Measurements from ENCODE around the gene PANK4. TPM values are rescaled to one million over a fixed set of nuclear protein-coding genes. Genes with fewer than 3 reads are reported as not detected.

Gene PANK4
- total RNA-seq, 1 experiment from 2014 or later: 45.6 TPM

DNA sequence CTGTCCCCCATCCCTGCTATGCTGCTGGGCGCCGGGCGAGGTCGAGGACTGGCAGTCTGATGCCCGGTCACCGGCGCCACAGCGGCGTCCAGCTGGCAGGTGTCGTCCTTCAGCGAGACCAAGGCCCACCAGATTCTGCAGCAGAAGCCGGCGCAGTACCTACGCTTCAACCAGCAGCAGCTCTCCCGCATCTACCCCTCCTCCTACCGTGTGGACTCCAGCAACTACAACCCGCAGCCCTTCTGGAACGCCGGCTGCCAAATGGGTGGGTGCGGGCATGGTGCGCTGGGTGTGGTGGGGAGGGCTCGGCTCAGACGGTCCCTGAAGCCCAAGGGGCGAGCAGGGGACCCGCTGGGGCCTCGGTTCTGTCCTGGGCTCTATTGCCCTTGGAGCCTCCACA, 29.6 kb downstream of the PANK4 start:
- H3K9me3 ChIP-seq (ENCODE audit: low read depth, low read length, poor library complexity, severe bottlenecking): no peaks in the 10 kb centered on the region
- DNase-seq (ENCODE audit: low spot score): no peak
- H3K36me3 ChIP-seq (ENCODE audit: insufficient read depth, low read length, poor library complexity, severe bottlenecking): no peaks in the 10 kb centered on the region
- intact Hi-C loops (cut with micrococcal nuclease; ENCODE audit: unreplicated experiment): no loop called here
- CTCF ChIA-PET: no interaction called here
- no TSS peak for BruUV-seq (replicated peaks)
- H3K4me1 ChIP-seq (ENCODE audit: insufficient read depth, low read length, poor library complexity, severe bottlenecking): no peaks in the 10 kb centered on the region
- no peak for TF ChIP-seq EZH2 (IDR thresholded peaks at IDR 0.05; ENCODE audit: borderline replicate concordance, low read depth, low read length, poor library complexity, severe bottlenecking)
- TF ChIP-seq, protein P1, sequence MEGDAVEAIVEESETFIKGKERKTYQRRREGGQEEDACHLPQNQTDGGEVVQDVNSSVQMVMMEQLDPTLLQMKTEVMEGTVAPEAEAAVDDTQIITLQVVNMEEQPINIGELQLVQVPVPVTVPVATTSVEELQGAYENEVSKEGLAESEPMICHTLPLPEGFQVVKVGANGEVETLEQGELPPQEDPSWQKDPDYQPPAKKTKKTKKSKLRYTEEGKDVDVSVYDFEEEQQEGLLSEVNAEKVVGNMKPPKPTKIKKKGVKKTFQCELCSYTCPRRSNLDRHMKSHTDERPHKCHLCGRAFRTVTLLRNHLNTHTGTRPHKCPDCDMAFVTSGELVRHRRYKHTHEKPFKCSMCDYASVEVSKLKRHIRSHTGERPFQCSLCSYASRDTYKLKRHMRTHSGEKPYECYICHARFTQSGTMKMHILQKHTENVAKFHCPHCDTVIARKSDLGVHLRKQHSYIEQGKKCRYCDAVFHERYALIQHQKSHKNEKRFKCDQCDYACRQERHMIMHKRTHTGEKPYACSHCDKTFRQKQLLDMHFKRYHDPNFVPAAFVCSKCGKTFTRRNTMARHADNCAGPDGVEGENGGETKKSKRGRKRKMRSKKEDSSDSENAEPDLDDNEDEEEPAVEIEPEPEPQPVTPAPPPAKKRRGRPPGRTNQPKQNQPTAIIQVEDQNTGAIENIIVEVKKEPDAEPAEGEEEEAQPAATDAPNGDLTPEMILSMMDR (conservative IDR thresholded peaks at IDR 0.05; ENCODE audit: low read depth, low read length): no peak
- POLR2A ChIA-PET (ENCODE audit: low non-redundant PET): no interaction called here
- no peaks in the 10 kb centered on the region for H3K27me3 ChIP-seq (replicated peaks; ENCODE audit: insufficient read depth, low read depth, low read length, poor library complexity)
- no peak overlapping the region for H3K4me3 ChIP-seq (ENCODE audit: low read depth, low read length, poor library complexity, severe bottlenecking)
- H3K27ac ChIP-seq (ENCODE audit: low read depth, low read length, poor library complexity, severe bottlenecking): no peak overlapping the region

DNA sequence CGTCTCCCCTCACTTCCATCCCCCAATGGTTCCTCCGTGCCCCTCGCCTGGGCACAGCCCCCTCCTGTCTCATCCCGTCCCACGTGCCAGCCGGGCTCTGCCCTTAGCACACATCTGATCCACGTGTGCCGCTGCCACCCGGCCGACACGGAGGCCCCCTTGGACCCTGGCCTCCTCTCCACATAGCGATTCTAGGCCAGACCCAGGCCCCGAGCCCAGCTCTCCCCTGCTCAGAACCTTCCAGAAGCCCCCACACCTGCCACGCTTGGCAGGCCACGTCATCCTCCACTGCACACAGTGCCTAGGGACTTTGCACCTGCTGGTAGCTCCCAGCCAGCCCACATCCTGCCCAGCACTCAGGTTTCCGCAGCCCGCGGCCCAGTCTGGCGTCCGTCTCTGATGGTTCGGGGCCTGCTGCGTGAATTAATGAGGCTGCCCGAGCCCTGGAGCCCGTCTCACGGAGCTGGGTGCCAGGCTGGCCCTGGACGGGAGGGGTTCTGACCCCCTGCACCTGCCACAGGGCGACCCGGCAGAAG, 30.2 kb downstream of the PANK4 start:
- no peak for TF ChIP-seq EZH2 (IDR thresholded peaks at IDR 0.05; ENCODE audit: borderline replicate concordance, low read depth, low read length, poor library complexity, severe bottlenecking)
- TF ChIP-seq, protein P1 (conservative IDR thresholded peaks at IDR 0.05; ENCODE audit: low read depth, low read length): no peak
- ChIA-PET CTCF (no interaction called here), POLR2A (ENCODE audit: low non-redundant PET) (no interaction called here)
- Histone ChIP-seq H3K27me3 (replicated peaks; ENCODE audit: insufficient read depth, low read depth, low read length, poor library complexity) (no peaks in the 10 kb centered on the region), H3K36me3 (ENCODE audit: insufficient read depth, low read length, poor library complexity, severe bottlenecking) (no peaks in the 10 kb centered on the region), H3K9me3 (ENCODE audit: low read depth, low read length, poor library complexity, severe bottlenecking) (no peaks in the 10 kb centered on the region), H3K4me3 (ENCODE audit: low read depth, low read length, poor library complexity, severe bottlenecking) (no peak overlapping the region), H3K4me1 (ENCODE audit: insufficient read depth, low read length, poor library complexity, severe bottlenecking) (no peaks in the 10 kb centered on the region), H3K27ac (ENCODE audit: low read depth, low read length, poor library complexity, severe bottlenecking) (no peak overlapping the region)
- intact Hi-C loops (cut with micrococcal nuclease; ENCODE audit: unreplicated experiment): no loop called here
- no TSS peak for BruUV-seq (replicated peaks)
- no peak for DNase-seq (ENCODE audit: low spot score)

GRCh38 chr1:2495546-2495945, 30.9 kb downstream of the PANK4 start:
- intact Hi-C loops (cut with micrococcal nuclease; ENCODE audit: unreplicated experiment): no loop called here
- Histone ChIP-seq H3K4me1 (ENCODE audit: insufficient read depth, low read length, poor library complexity, severe bottlenecking) (no peaks in the 10 kb centered on the region), H3K4me3 (ENCODE audit: low read depth, low read length, poor library complexity, severe bottlenecking) (no peak overlapping the region), H3K27me3 (replicated peaks; ENCODE audit: insufficient read depth, low read depth, low read length, poor library complexity) (no peaks in the 10 kb centered on the region), H3K9me3 (ENCODE audit: low read depth, low read length, poor library complexity, severe bottlenecking) (no peaks in the 10 kb centered on the region), H3K36me3 (ENCODE audit: insufficient read depth, low read length, poor library complexity, severe bottlenecking) (no peaks in the 10 kb centered on the region), H3K27ac (ENCODE audit: low read depth, low read length, poor library complexity, severe bottlenecking) (no peak overlapping the region)
- ChIA-PET POLR2A (ENCODE audit: low non-redundant PET) (no interaction called here), CTCF (no interaction called here)
- TF ChIP-seq EZH2 (IDR thresholded peaks at IDR 0.05; ENCODE audit: borderline replicate concordance, low read depth, low read length, poor library complexity, severe bottlenecking): no peak
- no peak for DNase-seq (ENCODE audit: low spot score)
- no TSS peak for BruUV-seq (replicated peaks)

DNA sequence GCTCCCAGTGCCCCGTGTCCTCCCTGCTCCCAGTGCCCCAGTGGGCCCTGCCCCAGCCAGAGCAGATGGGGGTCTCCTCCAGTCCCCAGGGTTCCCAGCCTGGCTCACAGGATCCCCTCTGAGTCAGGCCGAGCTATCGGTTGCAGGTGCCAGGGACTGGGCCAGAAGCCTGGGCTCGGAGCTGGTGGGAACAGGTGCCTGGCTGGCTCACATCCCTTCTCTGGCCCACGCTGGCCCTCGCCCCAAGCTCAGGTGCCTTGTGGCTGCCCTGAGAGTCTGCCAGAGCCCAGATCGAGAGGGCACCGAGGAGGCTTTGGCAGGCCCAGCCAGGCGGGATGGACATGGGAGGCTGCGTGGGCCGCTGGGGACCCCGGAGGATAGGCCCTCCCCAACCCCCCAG, 31.4 kb downstream of the PANK4 start:
- BruUV-seq (replicated peaks): no TSS peak
- intact Hi-C loops (cut with micrococcal nuclease; ENCODE audit: unreplicated experiment): no loop called here
- H3K36me3 ChIP-seq (ENCODE audit: insufficient read depth, low read length, poor library complexity, severe bottlenecking): no peaks in the 10 kb centered on the region
- H3K4me3 ChIP-seq (ENCODE audit: low read depth, low read length, poor library complexity, severe bottlenecking): no peak overlapping the region
- TF ChIP-seq, protein P1 (conservative IDR thresholded peaks at IDR 0.05; ENCODE audit: low read depth, low read length): no peak
- no peak for TF ChIP-seq EZH2 (IDR thresholded peaks at IDR 0.05; ENCODE audit: borderline replicate concordance, low read depth, low read length, poor library complexity, severe bottlenecking)
- no peaks in the 10 kb centered on the region for H3K4me1 ChIP-seq (ENCODE audit: insufficient read depth, low read length, poor library complexity, severe bottlenecking)
- DNase-seq (ENCODE audit: low spot score): no peak
- POLR2A ChIA-PET (ENCODE audit: low non-redundant PET): no interaction called here
- H3K9me3 ChIP-seq (ENCODE audit: low read depth, low read length, poor library complexity, severe bottlenecking): no peaks in the 10 kb centered on the region
- no peaks in the 10 kb centered on the region for H3K27me3 ChIP-seq (replicated peaks; ENCODE audit: insufficient read depth, low read depth, low read length, poor library complexity)
- no peak overlapping the region for H3K27ac ChIP-seq (ENCODE audit: low read depth, low read length, poor library complexity, severe bottlenecking)
- CTCF ChIA-PET: no interaction called here

All from A673 (cell line).